Activated gamma-delta T cell (primary cell): ENCODE data around the gene LENG1.

Experiments
- DNase-seq: peaks from one replicate; lab custom pipeline; 2025; lab: John Stamatoyannopoulos, UW

The LENG1 gene

GRCh38 chr19:54164369-54165068 is 5.0 kb upstream of the LENG1 start:
- peak; percentile 63 for DNase-seq

GRCh38 chr19:54162884-54163283 is 3.4 kb upstream of the LENG1 start:
- DNase-seq = no peak

- peak; percentile 46 for DNase-seq
Measured at GRCh38 chr19:54162241-54162805, 2.8 kb upstream of the LENG1 start.

- DNase-seq = no peak
Measured at GRCh38 chr19:54160854-54161253, 1.3 kb upstream of the LENG1 start.

GRCh38 chr19:54160182-54160811 is 776 bp upstream of the LENG1 start:
- DNase-seq = no peak

- no peak for DNase-seq
Measured at GRCh38 chr19:54158812-54159351, 639 bp downstream of the LENG1 start.

GRCh38 chr19:54156953-54157352 is 2.6 kb downstream of the LENG1 start:
- DNase-seq = no peak

GRCh38 chr19:54156490-54156889 is 3.0 kb downstream of the LENG1 start:
- DNase-seq = no peak

GRCh38 chr19:54155694-54156093 is 3.8 kb downstream of the LENG1 start:
- DNase-seq = no peak

GRCh38 chr19:54154603-54155345 is 4.7 kb downstream of the LENG1 start:
- no peak for DNase-seq

GRCh38 chr19:54153731-54154326 is 5.7 kb downstream of the LENG1 start:
- DNase-seq = no peak

- no peak for DNase-seq
Measured at GRCh38 chr19:54152878-54153524, 6.5 kb downstream of the LENG1 start.

- DNase-seq = no peak
Measured at GRCh38 chr19:54152267-54152666, 7.3 kb downstream of the LENG1 start.

GRCh38 chr19:54151362-54152035 is 8.0 kb downstream of the LENG1 start:
- DNase-seq = no peak

GRCh38 chr19:54149021-54149812 is 10.3 kb downstream of the LENG1 start:
- no peak for DNase-seq

GRCh38 chr19:54148158-54148557 is 11.4 kb downstream of the LENG1 start:
- DNase-seq = no peak

GRCh38 chr19:54147676-54148075 is 11.8 kb downstream of the LENG1 start:
- no peak for DNase-seq

GRCh38 chr19:54145541-54146158 is 13.9 kb downstream of the LENG1 start:
- DNase-seq = no peak

GRCh38 chr19:54142166-54142780 is 17.2 kb downstream of the LENG1 start:
- DNase-seq = no peak
